ENCODE results near the gene RNF130.

RNF130 gene

GRCh38 chr5:179954434-179954833, 117.1 kb downstream of the RNF130 start:
- no peak for TF ChIP-seq REST (IDR thresholded peaks at IDR 0.05; ENCODE audit: low read depth)

- no peak for TF ChIP-seq MAX (IDR thresholded peaks at IDR 0.05)
- TF ChIP-seq ZBTB7A (IDR thresholded peaks at IDR 0.05; ENCODE audit: low read depth) = no peak
- no peak for TF ChIP-seq EGR1 (IDR thresholded peaks at IDR 0.05)
- TF ChIP-seq TEAD4 (IDR thresholded peaks at IDR 0.05) = no peak
- TF ChIP-seq RAD21 (IDR thresholded peaks at IDR 0.05; ENCODE audit: low read depth) = no peak
- no peak for TF ChIP-seq EP300 (IDR thresholded peaks at IDR 0.05; ENCODE audit: borderline replicate concordance)
- no peak for TF ChIP-seq TCF12 (IDR thresholded peaks at IDR 0.05; ENCODE audit: low read depth)
- TF ChIP-seq NFIC (IDR thresholded peaks at IDR 0.05) = no peak
- TF ChIP-seq USF1 (IDR thresholded peaks at IDR 0.05) = no peak
- no peak for TF ChIP-seq FOXM1 (IDR thresholded peaks at IDR 0.05; ENCODE audit: borderline replicate concordance, low read depth)
- no peak for TF ChIP-seq CEBPB (IDR thresholded peaks at IDR 0.05)
- TF ChIP-seq REST (IDR thresholded peaks at IDR 0.05; ENCODE audit: low read depth) = no peak
- no peak for TF ChIP-seq TAF1 (IDR thresholded peaks at IDR 0.05; ENCODE audit: low read depth)
- TF ChIP-seq CREB1 (IDR thresholded peaks at IDR 0.05; ENCODE audit: low read depth) = no peak
- no peak for TF ChIP-seq YY1 (IDR thresholded peaks at IDR 0.05; ENCODE audit: low read depth)
These were observed 117.6 kb downstream of the RNF130 start for GRCh38 chr5:179953987-179954386.

- no peak for TF ChIP-seq NFIC (IDR thresholded peaks at IDR 0.05)
- TF ChIP-seq YY1 (IDR thresholded peaks at IDR 0.05; ENCODE audit: low read depth) = no peak
- TF ChIP-seq ZBTB7A (IDR thresholded peaks at IDR 0.05; ENCODE audit: low read depth) = no peak
- no peak for TF ChIP-seq TAF1 (IDR thresholded peaks at IDR 0.05; ENCODE audit: low read depth)
- TF ChIP-seq USF1 (IDR thresholded peaks at IDR 0.05) = no peak
- TF ChIP-seq CEBPB (IDR thresholded peaks at IDR 0.05) = no peak
- TF ChIP-seq EGR1 (IDR thresholded peaks at IDR 0.05) = no peak
- no peak for TF ChIP-seq FOXM1 (IDR thresholded peaks at IDR 0.05; ENCODE audit: borderline replicate concordance, low read depth)
- TF ChIP-seq TEAD4 (IDR thresholded peaks at IDR 0.05) = no peak
- no peak for TF ChIP-seq EP300 (IDR thresholded peaks at IDR 0.05; ENCODE audit: borderline replicate concordance)
- no peak for TF ChIP-seq REST (IDR thresholded peaks at IDR 0.05; ENCODE audit: low read depth)
- TF ChIP-seq MAX (IDR thresholded peaks at IDR 0.05) = no peak
- TF ChIP-seq CREB1 (IDR thresholded peaks at IDR 0.05; ENCODE audit: low read depth) = no peak
- no peak for TF ChIP-seq RAD21 (IDR thresholded peaks at IDR 0.05; ENCODE audit: low read depth)
- TF ChIP-seq TCF12 (IDR thresholded peaks at IDR 0.05; ENCODE audit: low read depth) = no peak
These were observed 134.4 kb downstream of the RNF130 start for GRCh38 chr5:179936976-179937681.

- no peak for TF ChIP-seq MAX (IDR thresholded peaks at IDR 0.05)
- no peak for TF ChIP-seq ZBTB7A (IDR thresholded peaks at IDR 0.05; ENCODE audit: low read depth)
- no peak for TF ChIP-seq REST (IDR thresholded peaks at IDR 0.05; ENCODE audit: low read depth)
- TF ChIP-seq CEBPB (IDR thresholded peaks at IDR 0.05) = no peak
- no peak for TF ChIP-seq NFIC (IDR thresholded peaks at IDR 0.05)
- TF ChIP-seq CREB1 (IDR thresholded peaks at IDR 0.05; ENCODE audit: low read depth) = no peak
- no peak for TF ChIP-seq FOXM1 (IDR thresholded peaks at IDR 0.05; ENCODE audit: borderline replicate concordance, low read depth)
- TF ChIP-seq EGR1 (IDR thresholded peaks at IDR 0.05) = no peak
- no peak for TF ChIP-seq TEAD4 (IDR thresholded peaks at IDR 0.05)
- TF ChIP-seq USF1 (IDR thresholded peaks at IDR 0.05) = no peak
- TF ChIP-seq YY1 (IDR thresholded peaks at IDR 0.05; ENCODE audit: low read depth) = no peak
- TF ChIP-seq TAF1 (IDR thresholded peaks at IDR 0.05; ENCODE audit: low read depth) = no peak
- TF ChIP-seq TCF12 (IDR thresholded peaks at IDR 0.05; ENCODE audit: low read depth) = no peak
- no peak for TF ChIP-seq RAD21 (IDR thresholded peaks at IDR 0.05; ENCODE audit: low read depth)
- TF ChIP-seq EP300 (IDR thresholded peaks at IDR 0.05; ENCODE audit: borderline replicate concordance) = no peak
These were observed 140.6 kb downstream of the RNF130 start for GRCh38 chr5:179930788-179931473.
